NCI-H69 (cell line): Measurements from ENCODE around the gene TTC28.
"Not testable (repeated sequence)": the region's sequence is repeated elsewhere in the genome, so short reads cannot be mapped to it uniquely, and the experiment has no call there.

Experiments
- DNase-seq: peaks from one replicate; lab custom pipeline; 2025; lab: John Stamatoyannopoulos, UW

Gene TTC28

GRCh38 chr22:28484662-28485061, 195.0 kb downstream of the TTC28 start:
- no peak for DNase-seq

DNA sequence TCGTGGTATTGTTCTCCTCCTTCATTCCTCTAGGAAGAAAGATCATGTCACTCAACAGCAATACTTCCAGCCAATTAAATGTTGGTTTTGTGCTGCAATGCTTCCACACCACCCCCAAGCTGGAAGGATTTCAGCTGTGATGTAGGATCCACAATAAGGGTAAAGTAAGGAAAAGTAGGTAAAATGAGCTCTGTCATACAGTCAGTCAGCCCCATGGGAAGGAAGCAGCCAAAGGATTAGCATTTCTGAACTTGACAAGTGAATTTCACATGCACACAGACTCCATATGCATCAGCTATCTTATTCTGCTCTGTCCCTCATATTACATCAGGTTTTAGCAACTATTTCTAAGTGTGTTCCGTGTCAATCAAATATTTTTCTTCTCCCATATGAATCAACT, 197.9 kb downstream of the TTC28 start:
- no peak for DNase-seq

DNA sequence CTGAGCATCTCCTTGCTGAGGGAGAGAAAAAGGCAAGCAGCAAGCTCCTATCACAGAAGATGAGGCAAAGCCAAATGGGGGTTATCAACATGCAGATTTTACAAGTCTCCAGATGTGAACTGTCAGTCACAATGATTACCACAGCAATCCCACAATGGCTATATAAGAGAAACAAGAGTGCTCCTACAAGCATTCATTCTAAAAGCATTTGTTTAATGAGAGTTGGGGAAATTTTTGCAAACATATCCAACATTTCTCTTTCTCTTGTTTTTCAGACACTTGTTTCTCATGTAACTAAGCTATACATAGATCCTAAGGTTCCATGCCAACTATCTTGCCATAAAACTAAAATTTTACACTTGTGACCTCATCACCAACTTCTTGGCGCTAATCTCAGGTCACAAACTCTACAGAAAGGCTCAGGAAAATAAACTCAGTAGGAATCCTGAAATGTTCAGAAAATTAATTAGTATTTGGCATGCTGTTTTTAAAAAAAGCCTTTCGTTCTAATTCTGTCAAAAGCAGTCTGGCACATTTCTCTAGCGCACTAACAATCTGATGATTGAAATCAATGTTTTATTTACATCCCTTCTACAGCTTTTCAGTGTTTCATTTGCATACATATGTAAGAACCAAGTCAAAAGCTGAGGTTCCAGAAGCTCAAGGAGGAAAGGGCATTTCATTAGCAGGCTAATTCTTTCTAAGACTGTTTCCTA, 199.5 kb downstream of the TTC28 start:
- no peak for DNase-seq

DNA sequence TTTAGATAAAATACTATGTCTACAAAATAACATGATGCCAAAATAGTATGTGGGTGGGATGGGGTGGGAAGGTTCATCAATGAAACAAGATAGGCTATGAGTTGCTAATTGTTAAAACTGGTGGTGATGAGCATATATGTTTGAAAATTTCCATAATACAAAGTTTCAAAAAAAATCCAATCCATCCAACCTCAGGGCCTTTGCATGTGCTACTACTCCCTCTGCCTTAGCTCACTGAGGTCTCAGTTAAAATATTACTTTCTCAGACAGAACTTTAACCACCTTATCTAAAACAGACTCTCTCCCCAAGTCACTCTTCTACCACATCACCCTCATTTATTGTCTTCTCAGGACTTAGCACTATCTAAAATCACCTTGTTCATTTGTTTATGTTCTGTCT, 201.1 kb downstream of the TTC28 start:
- DNase-seq, result no peak

GRCh38 chr22:28477556-28477955, 202.1 kb downstream of the TTC28 start:
- no peak for DNase-seq

DNA sequence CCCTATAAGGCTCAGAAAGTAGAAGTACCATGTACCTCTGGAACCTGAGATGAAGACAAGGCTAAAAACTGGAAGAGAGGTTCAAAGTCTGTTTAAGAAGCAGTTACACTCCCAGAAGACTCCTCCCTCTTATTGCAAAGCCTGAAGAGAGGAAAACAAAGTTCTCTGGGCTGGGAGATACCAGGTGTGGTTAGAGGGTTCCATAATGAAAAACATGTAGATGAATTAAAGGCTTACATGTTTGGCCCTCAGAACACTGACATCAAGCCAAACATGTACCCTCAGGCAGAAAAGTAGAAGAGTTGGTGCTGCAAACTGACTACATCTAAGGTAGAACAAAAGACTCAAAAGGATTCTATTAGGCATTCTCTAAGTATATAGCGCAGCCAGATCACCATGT, 205.3 kb downstream of the TTC28 start:
- DNase-seq, result peak; percentile 15

- DNase-seq, result no peak
Observed at GRCh38 chr22:28473258-28473657, 206.4 kb downstream of the TTC28 start.

DNA sequence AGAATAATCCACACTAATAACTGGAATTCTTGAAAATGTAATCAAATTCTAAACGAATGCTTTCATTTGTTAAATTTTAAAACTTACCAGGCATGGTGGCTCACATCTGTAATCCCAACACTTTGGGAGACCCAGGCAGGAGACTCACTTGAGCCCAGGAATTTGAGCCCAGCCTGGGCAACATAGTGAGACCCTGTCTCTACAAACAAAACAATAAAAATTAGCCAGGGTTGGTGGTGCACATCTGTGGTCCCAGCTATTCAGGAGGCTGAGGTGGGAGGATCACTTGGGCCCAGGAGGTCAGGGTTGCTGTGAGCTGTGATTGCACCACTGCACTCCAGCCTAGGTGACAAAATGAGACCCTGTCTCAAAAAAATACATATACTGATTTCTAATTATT, 212.6 kb downstream of the TTC28 start:
- not testable (repeated sequence) for DNase-seq

DNA sequence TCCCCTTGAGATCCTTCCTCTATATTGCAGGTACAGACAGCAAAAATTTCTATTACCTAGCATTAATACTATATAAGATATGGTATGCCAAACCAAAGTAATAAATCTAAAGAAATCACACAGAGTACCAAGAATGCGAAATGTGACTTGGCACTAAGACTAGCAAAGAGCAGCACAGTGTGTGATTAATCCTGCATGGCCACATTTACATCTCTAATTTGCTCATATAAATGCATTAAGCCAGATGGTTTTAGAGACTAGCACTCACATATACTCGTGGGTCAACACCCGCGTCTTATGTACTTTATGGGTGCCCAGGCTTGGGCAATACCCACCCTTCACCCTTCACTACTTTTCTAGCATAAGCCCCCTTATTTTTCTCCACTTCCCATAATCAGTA, 213.2 kb downstream of the TTC28 start:
- peak; percentile 32 for DNase-seq

GRCh38 chr22:28465841-28466240, 213.8 kb downstream of the TTC28 start:
- DNase-seq, result no peak

- DNase-seq, result no peak
Observed at GRCh38 chr22:28464127-28464526, 215.5 kb downstream of the TTC28 start.

DNA sequence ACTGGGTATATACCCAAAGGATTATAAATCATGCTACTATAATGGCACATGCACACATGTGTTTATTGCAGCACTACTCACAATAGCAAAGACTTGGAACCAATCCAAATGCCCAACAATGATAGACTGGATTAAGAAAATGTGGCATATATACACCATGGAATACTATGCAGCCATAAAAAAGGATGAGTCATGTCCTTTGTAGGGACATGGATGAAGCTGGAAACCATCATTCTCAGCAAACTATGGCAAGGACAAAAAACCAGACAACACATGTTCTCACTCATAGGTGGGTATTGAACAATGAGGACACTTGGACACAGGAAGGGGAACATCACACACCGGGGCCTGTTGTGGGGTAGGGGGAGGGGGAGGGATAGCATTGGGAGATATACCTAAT, 216.2 kb downstream of the TTC28 start:
- not testable (repeated sequence) for DNase-seq

GRCh38 chr22:28462901-28463300, 216.7 kb downstream of the TTC28 start:
- DNase-seq, result no peak

DNA sequence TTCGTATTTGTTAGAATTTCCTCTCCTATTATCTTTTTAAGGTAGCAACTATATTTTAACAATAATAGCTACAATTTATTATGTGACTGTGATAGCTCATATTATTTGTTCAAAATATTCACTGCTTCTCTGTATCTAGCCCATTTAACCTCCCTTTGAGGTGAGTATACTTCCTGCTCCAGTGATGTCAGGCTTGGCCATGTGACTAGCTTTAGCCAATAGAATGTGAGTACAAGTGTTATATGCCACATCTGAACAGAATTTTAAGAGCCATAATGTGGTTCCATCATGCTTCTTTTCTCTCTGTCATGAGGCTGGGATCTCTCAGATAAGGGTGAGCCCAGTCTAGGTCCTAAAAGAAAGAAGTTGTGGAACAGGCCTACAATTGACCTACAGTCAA, 217.6 kb downstream of the TTC28 start:
- DNase-seq, result no peak

DNA sequence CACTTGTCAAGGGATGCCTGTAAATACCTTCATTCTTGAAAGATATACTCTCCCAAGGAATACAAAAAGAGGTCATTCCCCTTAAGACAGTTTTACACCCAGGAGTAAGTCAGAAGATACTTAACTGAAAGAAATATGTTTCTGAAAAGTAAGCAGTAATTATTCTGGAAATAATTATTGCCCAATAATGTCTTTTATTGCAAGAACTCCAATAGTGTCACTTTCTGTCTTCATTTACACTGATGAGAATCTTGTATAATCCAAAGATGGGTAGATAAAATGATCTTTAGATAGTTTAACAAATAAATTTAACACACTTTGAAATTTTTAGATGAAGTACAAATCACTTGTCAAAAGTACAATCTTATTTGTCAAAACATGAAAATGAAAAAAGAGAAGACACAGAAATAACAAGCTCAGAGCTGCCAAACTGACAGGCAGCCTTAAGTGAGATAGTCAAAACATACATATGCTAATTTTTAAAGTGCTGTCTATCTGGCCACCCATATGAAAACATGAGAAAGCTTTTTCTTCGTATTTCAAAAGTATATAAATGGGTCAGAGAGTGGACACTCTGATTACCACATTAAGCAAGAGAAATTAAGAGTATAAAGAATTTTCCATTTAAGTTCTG, 225.1 kb downstream of the TTC28 start:
- DNase-seq, result no peak

GRCh38 chr22:28450109-28450508, 229.5 kb downstream of the TTC28 start:
- DNase-seq, result no peak

GRCh38 chr22:28449041-28449440, 230.6 kb downstream of the TTC28 start:
- DNase-seq, result no peak

DNA sequence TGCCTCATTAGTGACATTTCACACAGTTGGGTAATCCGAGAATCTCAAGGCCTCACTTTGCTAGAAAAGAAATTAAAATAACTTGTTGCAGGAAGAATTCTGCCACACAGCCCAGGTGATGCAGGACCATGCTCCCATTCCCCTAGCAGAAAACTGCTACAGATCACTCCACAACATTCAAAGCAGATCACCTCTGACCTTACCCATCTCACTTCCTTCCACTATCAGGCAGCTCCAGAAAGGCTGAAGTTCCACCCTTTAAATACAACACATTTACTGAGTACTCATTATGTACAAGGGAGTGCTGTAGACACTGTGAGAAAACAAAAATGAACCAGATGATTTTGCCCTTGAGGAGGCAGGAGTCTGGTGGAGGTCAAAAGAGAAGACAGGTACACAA, 231.0 kb downstream of the TTC28 start:
- DNase-seq, result no peak

GRCh38 chr22:28444659-28445058, 235.0 kb downstream of the TTC28 start:
- DNase-seq, result no peak

DNA sequence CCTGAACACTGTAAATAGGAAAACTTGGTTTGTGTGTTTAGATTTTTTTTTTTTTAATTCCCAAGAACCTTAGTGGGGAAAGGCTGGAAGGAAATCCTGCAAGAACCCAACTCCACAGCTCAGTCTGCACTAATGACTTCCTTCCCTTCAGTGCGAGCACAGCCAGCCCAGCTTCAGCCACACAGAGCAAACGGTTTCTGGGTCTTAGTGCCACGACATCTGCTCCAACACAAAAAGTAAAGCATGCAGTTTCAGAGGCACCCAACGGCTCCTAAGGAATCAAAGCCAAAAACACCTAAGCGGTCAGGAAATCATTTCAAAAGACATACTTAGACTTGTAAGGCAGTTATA, 236.1 kb downstream of the TTC28 start:
- peak; percentile 94 for DNase-seq

GRCh38 chr22:28442711-28443525, 236.7 kb downstream of the TTC28 start:
- DNase-seq, result peak; percentile 92

DNA sequence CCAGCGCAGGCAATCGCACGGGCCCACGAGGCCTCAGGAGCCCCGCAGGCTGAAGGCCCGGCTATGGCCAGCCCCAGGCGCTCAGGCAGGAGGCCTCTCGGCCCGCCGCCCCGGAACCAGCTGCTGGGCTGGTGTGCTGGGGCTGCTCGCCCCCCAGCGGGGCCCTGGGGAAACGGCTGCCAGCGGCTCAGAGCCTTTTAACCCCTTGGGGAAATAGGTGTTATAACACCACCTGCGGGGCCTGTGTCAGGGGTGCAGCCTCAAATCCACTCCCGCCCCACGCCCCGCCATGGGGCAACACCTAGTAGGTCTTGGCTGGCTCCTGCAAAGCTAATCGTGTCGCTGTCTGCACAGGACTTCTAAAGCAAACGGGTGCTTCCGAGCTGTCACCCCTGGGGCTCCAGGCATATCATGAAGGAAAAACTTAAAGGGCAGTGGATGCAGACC, 237.4 kb downstream of the TTC28 start:
- DNase-seq, result peak; percentile 95

GRCh38 chr22:28441720-28442263, 237.8 kb downstream of the TTC28 start:
- peak; percentile 47 for DNase-seq
